HG02763 (cell line): ENCODE results near the gene TCF12.
"Not testable (repeated sequence)": the region's sequence is repeated elsewhere in the genome, so short reads cannot be mapped to it uniquely, and the experiment has no call there.

ENCODE experiments used
- ATAC-seq: cut with Tn5 transposase; IDR thresholded peaks from one replicate; pipeline ENCODE4 v1.9.1; 2021; ENCODE audit warnings: mild to moderate bottlenecking, moderate library complexity; ENCODE audit not compliant: unreplicated experiment

Gene TCF12

DNA sequence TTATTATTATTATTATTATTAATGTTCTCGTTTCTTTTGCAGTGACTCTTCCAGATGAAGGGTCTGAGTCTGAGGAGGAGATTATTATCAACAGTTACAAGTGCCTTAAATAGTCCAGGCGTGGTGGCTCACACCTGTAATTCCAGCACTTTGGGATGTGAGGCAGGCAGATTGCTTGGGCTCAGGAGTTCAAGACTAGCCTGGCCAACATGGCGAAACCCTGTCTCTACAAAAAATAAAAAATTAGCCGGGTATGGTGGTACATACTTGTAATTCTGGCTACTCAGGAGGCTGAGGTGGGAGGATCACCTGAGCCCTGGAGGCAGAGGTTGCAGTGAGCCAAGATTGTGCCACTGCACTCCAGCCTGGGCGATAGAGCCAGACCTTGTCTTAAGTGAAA, 96.5 kb downstream of the TCF12 start:
- ATAC-seq, result not testable (repeated sequence)

DNA sequence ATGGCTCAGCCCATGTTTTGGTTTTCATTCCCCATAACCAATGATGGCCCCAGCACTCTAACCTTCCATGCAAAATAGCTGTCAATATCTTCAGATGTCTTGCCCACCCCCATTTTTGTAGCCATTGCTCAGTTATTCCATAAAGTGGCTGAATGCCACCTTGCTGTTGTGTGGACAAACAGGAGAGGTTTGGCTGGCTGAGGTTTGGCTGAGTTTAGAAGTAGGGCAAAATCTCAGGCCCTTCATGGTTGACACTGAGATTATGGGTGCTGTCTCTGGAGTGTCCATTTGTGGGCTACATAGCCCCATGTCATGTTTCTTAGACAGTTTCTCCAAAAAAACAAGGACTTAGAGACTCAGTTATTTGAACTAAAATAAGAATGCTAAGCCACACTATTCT, 96.9 kb downstream of the TCF12 start:
- no peak for ATAC-seq

DNA sequence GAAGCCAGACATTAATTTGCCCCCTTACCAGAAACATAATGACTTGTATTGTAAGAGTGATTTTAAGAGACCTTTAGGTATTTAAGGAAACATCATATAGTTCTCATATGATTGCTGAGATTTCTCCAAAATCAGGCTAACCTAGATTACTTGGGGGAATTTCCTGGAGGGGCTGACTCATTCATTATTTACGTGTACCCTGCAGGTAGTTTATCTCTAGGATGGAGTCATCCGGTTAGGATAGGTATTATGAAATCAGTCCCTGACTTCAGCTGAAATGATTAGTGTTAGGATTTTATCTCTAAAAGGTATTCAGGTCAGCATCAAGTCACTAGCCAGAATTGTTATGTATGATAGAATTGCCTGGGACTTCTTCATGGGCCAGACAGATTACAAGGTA, 97.5 kb downstream of the TCF12 start:
- no peak for ATAC-seq

DNA sequence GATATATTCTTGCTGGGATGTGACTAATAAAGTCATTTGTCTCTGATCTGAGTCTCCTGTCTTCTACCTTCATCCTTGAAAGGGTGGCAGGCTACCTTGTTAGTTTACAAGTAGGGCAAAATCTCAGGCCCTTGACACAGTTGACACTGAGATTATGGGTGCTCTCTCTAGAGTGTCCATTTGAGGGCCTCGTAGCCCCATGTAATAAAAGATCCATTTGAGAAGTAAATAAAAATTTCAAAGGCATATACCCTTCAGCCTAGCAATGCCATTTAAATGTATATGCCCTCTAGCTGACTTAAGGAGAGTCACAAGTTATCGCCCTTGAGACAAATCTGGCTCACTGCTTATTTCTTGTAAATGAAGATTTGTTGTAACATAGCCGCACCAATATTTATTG, 98.6 kb downstream of the TCF12 start:
- no peak for ATAC-seq

DNA sequence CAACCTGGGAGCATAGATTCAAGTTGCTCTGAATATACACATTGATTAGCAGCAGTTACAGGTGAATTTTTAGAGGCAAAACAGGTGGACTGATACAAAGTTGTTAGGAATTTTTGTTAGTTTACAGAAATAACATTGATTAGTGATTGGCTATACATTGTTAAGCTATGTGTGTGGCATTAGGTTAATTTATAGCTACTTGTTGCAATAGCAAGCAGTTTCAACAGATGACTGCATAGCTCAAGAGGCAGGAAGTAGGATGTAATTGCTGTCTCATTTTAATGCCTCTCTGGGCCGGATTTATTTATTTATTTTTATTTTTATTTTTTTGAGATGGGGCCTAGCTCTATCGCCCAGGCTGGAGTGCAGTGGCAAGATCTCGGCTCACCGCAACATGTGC, 99.7 kb downstream of the TCF12 start:
- ATAC-seq, result no peak

DNA sequence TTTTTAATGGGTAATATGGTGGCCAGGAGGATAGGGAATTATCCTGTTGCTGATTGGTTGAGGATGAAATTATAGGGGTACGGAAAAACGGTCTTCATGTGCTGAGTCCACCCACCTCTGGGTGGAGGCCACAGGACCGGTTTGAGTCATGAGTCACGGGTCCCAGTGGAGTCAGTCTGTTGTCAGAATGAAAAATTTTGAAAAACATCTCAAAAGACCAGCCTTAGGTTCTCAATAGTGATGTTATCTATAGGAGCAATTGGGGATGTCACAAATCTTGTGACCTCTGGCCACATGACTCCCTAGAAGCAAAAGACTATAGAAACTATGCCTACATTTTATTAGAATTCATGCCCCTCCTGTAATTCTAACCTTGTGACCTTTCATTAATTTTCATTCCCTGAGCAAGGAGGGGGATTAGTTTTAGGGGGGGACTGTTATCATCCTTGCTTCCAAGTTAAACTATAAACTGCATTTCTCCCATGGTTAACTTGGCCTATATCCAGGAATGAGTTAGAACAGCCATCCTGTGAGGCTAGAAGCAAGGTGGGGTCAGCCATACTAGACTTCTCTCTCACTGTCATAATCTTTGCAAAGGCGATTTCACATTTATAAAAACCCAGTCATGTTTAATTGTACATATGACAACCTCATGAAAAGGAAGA, 101.2 kb downstream of the TCF12 start:
- ATAC-seq, result no peak

DNA sequence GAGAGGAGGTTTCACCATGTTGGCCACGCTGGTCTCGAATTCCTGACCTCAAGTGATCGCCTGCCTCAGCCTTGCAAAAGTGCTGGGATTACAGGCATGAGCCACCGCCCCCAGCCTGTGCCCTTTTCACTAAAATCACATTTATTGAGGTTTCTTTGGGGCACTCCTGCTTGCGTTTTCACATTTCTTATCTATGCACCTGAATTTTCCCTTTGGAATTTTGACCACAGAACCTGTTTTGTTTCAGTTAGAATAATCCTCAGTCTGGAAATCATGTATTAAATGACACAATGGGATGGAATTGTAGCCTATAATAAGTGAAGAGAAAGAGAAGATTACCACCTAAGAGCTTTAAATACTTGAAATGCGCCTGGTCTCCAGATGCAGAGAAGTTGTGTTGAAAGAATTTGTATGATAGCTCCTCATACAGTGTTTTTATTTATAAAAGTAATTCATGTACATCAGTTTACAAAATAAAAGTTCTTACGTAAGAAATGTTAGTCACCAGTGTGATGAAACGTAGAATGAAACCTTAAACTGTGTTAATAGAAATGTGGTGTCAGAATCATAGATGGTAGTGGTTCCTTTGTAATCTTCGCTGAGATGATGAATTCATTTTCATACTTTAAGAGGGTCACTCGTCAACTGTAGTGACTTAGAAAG, 107.0 kb downstream of the TCF12 start:
- no peak for ATAC-seq

DNA sequence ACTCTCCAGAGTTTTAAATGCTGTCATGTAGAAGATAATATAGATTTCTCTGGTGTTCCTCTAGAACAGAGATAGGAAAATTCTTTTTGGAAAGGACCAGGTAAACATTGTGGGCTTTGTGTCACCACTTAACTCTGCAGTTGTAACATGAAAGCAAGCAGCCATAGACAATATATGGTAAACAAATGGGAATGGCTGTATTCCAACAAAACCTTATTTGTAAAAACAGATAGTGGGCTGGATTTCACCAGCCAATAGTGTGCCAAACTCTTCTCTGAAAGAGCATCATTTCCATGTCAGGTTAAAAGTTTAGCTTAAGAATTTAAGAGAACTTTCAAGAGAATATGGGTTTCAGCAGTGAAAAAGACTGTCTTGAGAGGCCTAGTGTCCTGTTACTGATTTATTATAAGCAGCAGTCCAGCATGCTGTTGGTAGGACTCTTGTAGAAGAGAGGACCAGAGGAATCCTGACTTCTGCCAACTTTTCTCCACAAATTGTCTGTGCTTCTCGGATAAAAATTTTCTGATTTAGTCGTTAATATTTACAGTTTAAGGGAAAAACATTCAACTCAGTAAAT, 107.7 kb downstream of the TCF12 start:
- no peak for ATAC-seq

DNA sequence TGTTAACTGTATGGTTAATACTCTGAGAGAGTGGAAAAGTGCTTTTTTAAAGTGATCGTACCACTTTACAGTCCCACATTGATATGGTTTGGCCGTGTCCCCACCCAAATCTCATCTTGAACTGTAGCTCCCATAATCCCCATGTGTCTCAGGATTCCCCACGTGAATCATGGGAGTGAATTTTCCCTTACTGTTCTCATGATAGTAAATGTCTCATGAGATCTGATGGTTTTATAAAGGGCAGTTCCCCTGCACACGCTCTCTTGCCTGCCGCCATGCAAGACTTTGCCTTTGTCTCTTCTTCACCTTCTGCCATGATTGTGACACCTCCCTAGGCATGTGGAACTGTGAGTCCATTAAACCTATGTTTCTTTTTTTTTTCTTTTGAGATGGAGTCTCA, 109.2 kb downstream of the TCF12 start:
- no peak for ATAC-seq

DNA sequence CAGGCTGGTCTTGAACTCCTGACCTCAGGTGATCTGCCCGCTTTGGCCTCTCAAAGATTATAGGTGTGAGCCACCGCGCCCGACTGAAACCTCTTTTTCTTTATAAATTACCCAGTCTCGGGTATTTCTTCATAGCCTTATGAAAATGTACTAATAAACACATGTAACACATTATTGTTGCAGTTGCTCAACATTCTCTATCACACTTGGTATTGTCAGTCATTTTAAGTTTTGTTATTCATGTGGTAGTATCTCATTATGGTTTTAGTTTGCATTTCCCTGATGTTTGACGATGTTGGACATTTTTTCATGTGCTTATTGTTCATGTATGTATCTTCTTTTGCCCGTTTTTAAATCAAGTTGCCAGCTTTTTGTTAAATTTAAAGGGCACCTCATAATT, 109.7 kb downstream of the TCF12 start:
- no peak for ATAC-seq

DNA sequence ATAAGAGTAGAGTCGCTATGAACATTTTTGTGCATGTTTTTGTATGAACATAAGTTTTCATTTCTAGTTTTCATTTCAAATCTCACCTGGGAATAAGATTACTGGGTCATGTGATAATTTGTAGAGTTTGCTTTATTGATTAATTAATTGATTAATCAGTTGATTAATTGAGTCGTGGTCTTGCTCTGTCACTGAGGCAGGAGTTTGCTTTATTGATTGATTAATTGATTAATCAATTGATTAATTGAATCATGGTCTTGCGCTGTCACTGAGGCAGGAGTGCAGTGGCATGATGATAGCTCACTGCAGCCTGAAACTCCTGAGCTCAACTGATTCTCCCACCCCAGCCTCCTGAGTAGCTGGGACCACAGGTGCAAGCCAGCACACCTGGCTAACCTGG, 111.6 kb downstream of the TCF12 start:
- no peak for ATAC-seq

DNA sequence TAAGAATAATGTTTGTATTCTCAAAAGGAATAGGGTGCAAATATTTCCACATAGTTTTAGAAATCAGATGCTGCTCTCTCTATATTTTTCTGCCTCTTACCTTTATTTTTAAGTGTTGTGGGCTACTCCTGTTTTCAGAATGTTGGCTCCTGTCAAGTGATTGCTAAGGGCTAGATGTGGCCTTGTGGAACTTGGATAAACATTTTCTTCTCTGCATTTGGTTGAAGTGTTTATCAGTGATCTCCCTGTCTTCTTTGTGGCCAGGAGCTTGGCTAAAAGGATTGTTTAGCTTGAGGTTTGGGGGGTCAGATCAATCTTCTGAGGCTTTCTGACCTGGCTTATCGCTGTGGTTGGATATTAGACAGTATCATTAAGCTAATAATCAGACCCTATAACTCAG, 112.6 kb downstream of the TCF12 start:
- no peak for ATAC-seq

DNA sequence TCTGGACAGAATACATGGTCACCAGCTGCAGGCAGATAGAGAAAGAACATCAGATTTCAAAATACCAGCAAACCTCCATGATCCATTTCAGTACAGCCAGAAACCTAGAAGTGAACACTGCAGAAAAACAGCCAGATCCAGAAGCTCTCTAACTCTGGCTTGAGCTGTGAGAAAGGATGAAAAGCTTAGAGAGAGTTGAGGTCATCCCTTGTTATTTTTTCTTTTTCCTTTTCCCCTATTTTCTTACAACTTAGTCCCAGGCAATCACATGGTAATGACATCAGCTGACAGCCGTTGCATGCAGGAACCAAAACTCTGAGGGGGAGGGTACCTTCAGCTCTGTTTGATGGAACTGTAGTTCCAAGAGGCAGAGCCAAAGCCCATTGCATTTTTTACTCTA, 113.2 kb downstream of the TCF12 start:
- no peak for ATAC-seq

DNA sequence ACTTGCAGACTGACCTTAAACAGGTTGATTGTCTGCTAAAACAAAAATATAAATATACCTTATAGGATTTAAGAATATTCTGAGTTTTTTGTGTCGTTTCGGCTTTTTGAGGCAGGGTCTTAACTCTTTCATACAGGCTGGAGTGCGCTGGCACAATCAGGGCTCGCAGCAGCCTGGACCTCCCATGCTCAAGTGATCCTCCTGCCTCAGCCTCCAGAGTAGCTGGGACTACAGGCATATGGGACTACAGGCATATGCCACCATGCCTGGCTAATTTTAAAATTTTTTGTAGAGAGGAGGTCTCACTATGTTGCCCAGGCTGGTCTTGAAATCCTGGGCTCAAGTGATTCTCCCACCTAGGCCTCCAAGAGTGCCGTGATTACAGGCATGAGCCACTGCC, 113.9 kb downstream of the TCF12 start:
- ATAC-seq, result no peak

DNA sequence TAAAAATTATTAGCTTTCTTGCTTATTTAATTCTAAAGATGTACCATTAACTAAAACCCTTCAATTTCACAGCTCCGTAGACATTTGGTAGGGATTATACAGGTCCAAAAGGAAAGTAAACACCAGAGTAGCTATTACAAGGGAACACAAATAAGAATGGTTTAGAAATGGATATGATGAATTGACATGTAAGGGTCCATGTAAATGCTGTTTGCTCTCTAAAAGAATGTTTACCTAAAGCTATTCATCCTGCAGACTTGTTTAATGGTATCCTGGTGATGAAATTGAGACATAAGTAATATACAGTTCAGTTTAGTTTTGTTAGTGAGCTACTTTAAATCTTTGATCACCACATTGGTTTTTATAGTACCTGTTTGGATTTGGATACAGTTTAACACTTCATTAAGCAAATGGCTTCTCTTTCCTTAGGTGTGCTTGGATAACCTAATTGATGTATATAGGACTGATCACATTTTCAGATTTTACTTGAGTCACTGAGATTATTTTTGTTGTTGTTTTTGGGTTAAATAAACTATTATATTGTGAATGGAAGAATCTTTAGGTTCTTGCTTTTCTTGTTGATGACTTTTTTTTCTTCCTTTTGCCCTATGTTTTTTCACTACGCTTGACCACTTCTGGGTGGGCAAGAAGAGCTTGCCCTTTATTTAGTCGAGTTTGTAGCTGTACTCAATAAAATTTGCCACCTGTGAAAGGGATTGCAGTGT, 115.4 kb downstream of the TCF12 start:
- ATAC-seq, result no peak

DNA sequence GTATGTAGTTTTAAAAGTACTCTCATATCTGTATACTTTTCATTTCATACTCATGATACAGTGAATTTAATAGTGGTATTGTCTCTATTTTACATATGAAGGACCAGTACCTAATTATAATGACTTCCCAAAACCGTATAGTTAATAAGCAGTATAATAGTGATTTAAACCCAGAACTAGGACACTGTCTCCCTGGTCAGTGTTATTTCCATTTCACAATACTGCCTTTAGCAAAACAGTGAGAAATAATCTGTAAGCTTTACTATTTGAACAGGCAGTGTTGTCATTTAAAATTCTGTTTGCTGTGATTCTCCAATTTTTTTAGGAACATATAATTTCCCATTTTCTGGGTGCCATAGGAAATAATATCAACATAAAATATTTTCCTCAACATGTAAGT, 116.2 kb downstream of the TCF12 start:
- ATAC-seq, result no peak

DNA sequence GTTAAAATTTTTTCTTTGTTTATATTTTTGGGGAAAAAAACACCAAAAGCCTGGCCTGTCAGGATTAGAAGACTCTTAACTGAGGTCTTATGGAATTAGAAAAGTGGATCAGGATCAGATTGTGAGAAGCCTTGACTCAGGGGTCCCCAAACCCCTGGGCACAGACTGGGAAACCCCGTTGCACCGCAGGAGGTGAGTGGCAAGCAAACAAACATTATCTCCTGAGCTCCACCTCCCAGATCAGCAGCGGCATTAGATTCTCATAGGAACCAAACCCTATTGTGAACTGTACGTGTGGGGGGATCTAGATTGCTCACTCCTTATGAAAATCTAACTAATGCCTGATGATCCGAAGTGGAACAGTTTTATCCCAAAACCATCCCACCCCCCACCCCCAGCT, 117.2 kb downstream of the TCF12 start:
- ATAC-seq, result no peak

DNA sequence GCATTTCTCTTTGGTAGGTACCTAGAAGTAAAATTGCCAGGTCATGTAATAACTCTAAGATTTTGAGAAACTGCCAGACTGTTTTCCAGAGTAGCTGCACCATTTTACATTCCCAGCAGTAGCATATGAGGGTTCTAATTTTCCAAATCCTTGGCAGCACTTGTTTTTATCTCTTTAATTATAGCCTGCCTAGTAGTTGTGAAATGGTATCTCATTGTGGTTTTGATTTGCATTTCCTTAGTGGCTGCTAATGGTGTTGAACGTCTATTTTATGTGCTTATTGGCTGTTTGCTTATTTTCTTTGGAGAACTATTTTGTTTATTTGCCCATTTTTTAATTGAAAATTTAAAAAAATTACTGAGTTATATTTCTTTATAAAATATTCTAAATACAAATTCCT, 117.9 kb downstream of the TCF12 start:
- ATAC-seq, result no peak

DNA sequence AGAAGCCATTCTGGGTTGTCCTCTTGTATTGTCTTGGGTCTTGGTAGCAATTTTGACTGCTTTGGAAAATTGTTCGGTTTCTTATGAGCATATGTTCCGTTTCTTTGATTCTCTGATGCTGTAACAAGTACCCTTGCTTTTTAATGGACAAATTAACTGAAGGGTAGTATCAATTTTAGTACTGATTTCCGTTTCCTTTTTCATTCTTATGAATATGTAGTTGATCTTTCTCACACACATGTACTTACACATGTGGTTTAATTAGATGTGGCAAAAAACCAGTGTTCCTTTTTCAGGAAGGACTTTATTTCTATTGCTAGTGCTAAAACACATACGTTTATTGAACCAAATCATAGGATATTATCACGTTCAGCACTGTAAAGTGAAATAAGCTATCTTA, 119.1 kb downstream of the TCF12 start:
- no peak for ATAC-seq

DNA sequence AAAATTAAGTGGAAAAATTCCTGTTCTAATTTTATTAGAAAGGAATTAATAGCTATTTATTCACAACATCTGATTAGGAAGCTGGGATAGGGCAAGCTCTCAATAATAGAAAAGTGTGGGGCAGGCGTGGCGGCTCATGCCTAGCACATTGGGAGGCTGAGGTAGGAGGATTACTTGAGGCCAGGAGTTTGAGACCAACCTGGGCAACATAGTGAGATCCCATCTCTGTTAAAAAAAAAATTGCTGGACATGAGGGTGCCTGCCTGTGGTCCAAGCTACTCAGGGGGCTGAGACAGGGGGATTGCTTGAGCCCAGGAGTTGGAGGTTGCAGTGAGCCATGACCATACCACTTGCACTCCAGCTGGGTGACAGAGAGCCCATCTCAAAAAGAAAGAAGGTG, 119.6 kb downstream of the TCF12 start:
- no peak for ATAC-seq

DNA sequence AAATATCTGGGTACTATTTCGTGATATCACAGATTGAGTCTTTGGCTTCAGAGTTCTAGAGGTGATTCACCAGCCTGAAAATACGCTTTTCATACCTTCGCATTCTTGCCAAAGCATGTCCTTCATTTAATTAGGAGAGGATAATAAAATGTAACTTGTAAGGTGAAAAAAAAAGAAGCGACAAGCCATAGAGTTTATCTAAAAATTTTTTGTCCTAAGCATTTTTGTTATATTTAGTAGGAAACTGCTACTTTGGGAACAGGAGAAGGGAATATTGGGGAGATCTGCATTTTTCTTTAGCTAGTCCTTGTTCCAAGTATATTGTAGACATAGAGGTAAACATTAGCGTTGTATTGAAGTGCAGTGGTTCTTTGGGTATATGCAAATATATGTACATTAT, 120.1 kb downstream of the TCF12 start:
- no peak for ATAC-seq

DNA sequence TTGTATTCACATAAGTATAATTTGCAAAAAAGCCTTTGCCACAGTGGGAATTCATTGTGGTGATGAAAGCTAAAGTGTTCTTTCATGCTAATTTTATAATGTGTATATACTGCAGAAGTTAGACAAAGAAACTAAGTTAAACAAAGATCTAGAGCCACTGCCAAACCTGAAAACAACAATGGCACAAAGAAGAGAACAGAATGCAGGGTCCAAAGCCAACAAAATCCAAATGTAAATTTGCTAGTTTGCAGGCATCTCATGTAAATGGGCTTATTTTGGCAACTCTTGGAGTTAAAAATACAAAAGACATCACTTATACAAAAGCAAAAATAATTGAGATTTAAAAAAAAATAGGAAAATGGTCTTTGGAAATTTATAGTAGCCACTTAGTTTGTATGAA, 123.0 kb downstream of the TCF12 start:
- ATAC-seq, result no peak
